ENCODE results near the gene CNN2. TPM values are rescaled to one million over a fixed set of nuclear protein-coding genes. Genes with fewer than 3 reads are reported as not detected.

CNN2 gene
- total and polyA plus RNA-seq, 2 of the 13 experiments (the other 11 are each of a cell fraction or from before 2014, with no cell fraction given) = 63.6 to 70.0 TPM

- TF ChIP-seq ZSCAN31 (CRISPR knock-in tag; IDR thresholded peaks at IDR 0.05; ENCODE audit: low read depth) (0 out of 2 replicates have a peak, but pooled peaks have one; percentile 38), ZBTB14 (CRISPR knock-in tag; IDR thresholded peaks at IDR 0.05) (peak; percentile 48; the same call in 1 of the 2 replicates), NFYB (CRISPR knock-in tag; IDR thresholded peaks at IDR 0.05) (peak; percentile 99), LCORL (IDR thresholded peaks at IDR 0.05) (no peak), LCORL (CRISPR knock-in tag; IDR thresholded peaks at IDR 0.05) (peak; percentile 52; the same call in 1 of the 2 replicates), CTCF (CRISPR knock-in tag; IDR thresholded peaks at IDR 0.05) (no peak; the same call in 1 of the 2 replicates), MTA3 (CRISPR knock-in tag; IDR thresholded peaks at IDR 0.05) (no peak), ZNF891 (CRISPR knock-in tag; IDR thresholded peaks at IDR 0.05) (peak; percentile 67; the same call in 1 of the 2 replicates), RBFOX2 (IDR thresholded peaks at IDR 0.05; ENCODE audit: low read depth, low read length) (peak; percentile 73), GTF3A (CRISPR knock-in tag; conservative IDR thresholded peaks at IDR 0.05) (no peak), SCMH1 (CRISPR knock-in tag; IDR thresholded peaks at IDR 0.05; ENCODE audit: borderline replicate concordance) (no peak), ZNF850 (CRISPR knock-in tag; conservative IDR thresholded peaks at IDR 0.05) (no peak), ZEB1 (IDR thresholded peaks at IDR 0.05; ENCODE audit: insufficient replicate concordance, low read depth) (peak; percentile 37), HOXA9 (CRISPR knock-in tag; IDR thresholded peaks at IDR 0.05; ENCODE audit: borderline replicate concordance) (no peak), TEAD2 (CRISPR knock-in tag; IDR thresholded peaks at IDR 0.05) (no peak), NR2F6 (IDR thresholded peaks at IDR 0.05) (no peak), NR2F6 (CRISPR knock-in tag; IDR thresholded peaks at IDR 0.05) (peak; percentile 57), IKZF5 (CRISPR knock-in tag; IDR thresholded peaks at IDR 0.05) (peak; percentile 45; the same call in 1 of the 2 replicates), ZNF800 (CRISPR knock-in tag; IDR thresholded peaks at IDR 0.05) (no peak), ZFP82 (CRISPR knock-in tag; IDR thresholded peaks at IDR 0.05; ENCODE audit: borderline replicate concordance) (no peak), TGIF2 (CRISPR knock-in tag; IDR thresholded peaks at IDR 0.05) (no peak), HMG20B (CRISPR knock-in tag; conservative IDR thresholded peaks at IDR 0.05) (no peak), NFRKB (IDR thresholded peaks at IDR 0.05) (no peak), ZNF431 (CRISPR knock-in tag; IDR thresholded peaks at IDR 0.05; ENCODE audit: borderline replicate concordance, low read depth) (no peak), ZSCAN30 (CRISPR knock-in tag; IDR thresholded peaks at IDR 0.05) (no peak), NFIC (IDR thresholded peaks at IDR 0.05; ENCODE audit: low read length) (no peak)
Observed at GRCh38 chr19:1039646-1040475, 13.5 kb downstream of the CNN2 start, which contains the start of gene ABCA7 (continued).

Data from HepG2 (cell line).